Glomerular endothelial cell (primary cell): ENCODE data around the gene SPAG9. TPM values are rescaled to one million over a fixed set of nuclear protein-coding genes. Genes with fewer than 3 reads are reported as not detected.
"Not testable (repeated sequence)": the region's sequence is repeated elsewhere in the genome, so short reads cannot be mapped to it uniquely, and the experiment has no call there.

ENCODE experiments used
- DNase-seq: peaks from one replicate; pipeline ENCODE4 v3.0.0-alpha.2; 2011; ENCODE audit warnings: low read depth, low spot score; ENCODE audit errors: extremely low read depth
- total RNA-seq: library from RNA; depleted of rRNA; stranded (reverse); fragments of >200 nt; gene quantifications from 2 replicates; pipeline ENCODE4 v1.2.3, GENCODE V29; 2015

SPAG9 gene
- total RNA-seq, 1 donor from 2014 or later = 117 TPM

- DNase-seq = no peak
These were observed 12.7 kb upstream of the SPAG9 start for GRCh38 chr17:51133365-51133764.

DNA sequence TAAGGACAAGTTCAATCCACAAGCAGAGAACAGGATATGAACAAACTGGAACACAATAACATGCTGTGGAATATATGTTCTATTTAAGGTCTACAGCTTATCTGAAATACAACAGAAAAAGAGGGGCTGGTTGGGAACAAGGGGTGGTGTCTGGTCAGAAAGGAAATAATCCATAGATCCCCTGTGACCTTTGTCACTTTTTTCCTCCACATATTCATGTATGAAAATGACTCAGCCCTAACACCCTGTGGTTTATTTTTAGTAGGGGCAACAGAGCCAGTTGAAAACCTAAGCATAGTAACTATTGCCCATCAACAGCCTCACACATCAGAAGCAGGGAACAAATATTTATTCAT lies 12.3 kb upstream of the SPAG9 start:
- no peak for DNase-seq

DNA sequence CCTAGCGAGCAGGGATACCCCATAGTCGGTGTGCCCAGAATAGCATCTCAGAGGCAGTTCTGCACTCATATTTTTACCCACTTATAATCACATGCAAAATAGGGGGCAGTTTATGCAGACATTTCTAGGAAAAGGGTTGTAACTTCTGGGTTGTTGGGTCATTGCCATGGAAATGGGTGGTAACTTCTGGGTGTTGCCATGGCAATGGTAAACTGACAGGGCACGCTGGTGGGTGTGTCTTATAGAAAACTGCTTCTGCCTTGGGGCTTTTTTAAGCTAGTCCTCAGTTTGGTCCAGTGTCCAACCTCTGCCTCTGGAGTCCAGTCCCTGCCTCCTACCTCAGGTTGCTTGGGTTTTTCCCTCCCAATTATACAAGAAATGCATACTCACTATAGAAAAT lies 7.4 kb upstream of the SPAG9 start:
- no peak for DNase-seq

- no peak for DNase-seq
These were observed 4.2 kb upstream of the SPAG9 start for GRCh38 chr17:51124640-51125503.

DNA sequence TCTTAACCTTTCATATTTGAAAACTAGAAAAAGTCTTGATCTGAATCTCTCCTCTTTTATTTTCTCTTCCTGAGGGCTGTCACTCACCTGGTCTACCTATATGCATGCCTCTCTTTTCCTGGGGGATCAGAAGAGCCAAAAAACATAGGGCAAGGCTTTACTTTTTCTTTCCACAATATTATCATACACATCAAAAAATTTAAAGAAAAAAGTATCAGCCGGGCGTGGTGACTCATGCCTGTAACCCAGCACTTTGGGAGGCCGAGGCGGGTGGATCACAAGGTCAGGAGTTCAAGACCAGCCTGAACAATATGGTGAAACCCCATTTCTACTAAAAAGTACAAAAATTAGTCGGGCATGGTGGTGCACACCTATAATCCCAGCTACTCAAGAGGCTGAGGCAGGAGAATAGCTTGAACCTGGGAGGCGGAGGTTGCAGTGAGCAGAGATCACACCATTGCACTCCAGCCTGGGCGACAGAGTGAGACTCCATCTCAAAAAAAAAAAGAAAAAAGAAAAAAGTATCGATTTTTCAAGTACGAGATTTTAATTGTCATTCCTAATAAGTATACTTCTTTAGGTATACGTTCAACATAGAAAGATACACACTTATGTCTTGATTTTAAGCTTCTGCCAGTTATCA lies 1.9 kb upstream of the SPAG9 start:
- DNase-seq = not testable (repeated sequence)

GRCh38 chr17:51121620-51122472 lies 1.2 kb upstream of the SPAG9 start:
- peak; percentile 78 for DNase-seq

DNA sequence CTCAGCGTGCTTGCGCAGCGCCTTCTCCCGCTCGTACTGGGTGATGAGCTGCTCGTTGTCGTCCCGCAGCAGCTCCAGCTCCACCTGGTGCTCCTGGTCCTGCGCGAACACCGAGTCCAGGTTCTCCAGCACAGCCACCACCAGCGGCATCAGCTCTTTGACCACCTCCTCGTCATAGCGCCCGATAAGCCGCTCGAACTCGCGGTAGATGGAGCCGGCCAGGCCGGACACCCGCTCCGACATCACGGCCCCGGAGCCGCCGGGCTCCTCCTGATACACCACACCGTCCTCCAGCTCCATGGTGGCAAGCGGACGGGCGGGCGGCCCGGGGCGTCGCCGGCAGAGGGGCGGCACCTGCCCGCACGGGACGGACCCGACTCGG lies 320 bp downstream of the SPAG9 start:
- no peak for DNase-seq

- no peak for DNase-seq
These were observed 982 bp downstream of the SPAG9 start for GRCh38 chr17:51119415-51120356.

GRCh38 chr17:51118330-51119195 lies 2.1 kb downstream of the SPAG9 start:
- no peak for DNase-seq

DNA sequence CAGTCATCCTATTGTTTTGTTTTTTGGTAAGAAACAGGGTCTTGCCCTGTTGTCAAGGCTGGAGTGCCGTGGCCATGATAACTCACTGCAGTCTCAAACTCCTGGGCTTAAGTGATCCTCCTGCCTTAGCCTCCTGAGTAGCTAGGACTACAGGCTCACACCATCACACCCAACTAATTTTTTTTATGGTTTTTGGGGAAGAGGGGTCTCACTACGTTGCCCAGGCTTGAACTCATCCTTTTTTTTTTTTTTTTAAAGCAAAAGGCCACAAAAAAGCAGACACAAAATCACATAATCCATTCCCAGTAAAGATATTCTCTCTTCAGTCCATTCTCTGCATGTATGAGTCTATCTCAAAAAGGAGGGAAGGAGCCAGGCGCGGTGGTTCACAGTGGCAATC lies 5.5 kb downstream of the SPAG9 start:
- no peak for DNase-seq

- not testable (repeated sequence) for DNase-seq
These were observed 8.1 kb downstream of the SPAG9 start for GRCh38 chr17:51112303-51113222.

- no peak for DNase-seq
These were observed 12.9 kb downstream of the SPAG9 start for GRCh38 chr17:51107778-51108177.

- DNase-seq = no peak
These were observed 17.2 kb downstream of the SPAG9 start for GRCh38 chr17:51103451-51103850.

- DNase-seq = no peak
These were observed 17.6 kb downstream of the SPAG9 start for GRCh38 chr17:51103050-51103449.

GRCh38 chr17:51097708-51098446 lies 22.8 kb downstream of the SPAG9 start:
- no peak for DNase-seq

- DNase-seq = no peak
These were observed 29.0 kb downstream of the SPAG9 start for GRCh38 chr17:51091635-51092034.

GRCh38 chr17:51088868-51089267 lies 31.8 kb downstream of the SPAG9 start:
- not testable (repeated sequence) for DNase-seq

GRCh38 chr17:51088287-51088686 lies 32.4 kb downstream of the SPAG9 start:
- DNase-seq = no peak
